GM19372 (cell line): ENCODE results near the gene RASGRF1.
"Not testable (repeated sequence)": the region's sequence is repeated elsewhere in the genome, so short reads cannot be mapped to it uniquely, and the experiment has no call there.

ENCODE experiments used
- ATAC-seq: cut with Tn5 transposase; IDR thresholded peaks from one replicate; pipeline ENCODE4 v1.9.1; 2021; ENCODE audit warnings: mild to moderate bottlenecking, low read depth, moderate library complexity; ENCODE audit not compliant: unreplicated experiment

Gene RASGRF1

GRCh38 chr15:78934655-78935023 is 155.9 kb downstream of the RASGRF1 start:
- no peak for ATAC-seq

- no peak for ATAC-seq
Observed at GRCh38 chr15:78933823-78934654, 156.5 kb downstream of the RASGRF1 start.

GRCh38 chr15:78933187-78933822 is 157.3 kb downstream of the RASGRF1 start:
- no peak for ATAC-seq

GRCh38 chr15:78932258-78932808 is 158.2 kb downstream of the RASGRF1 start:
- no peak for ATAC-seq

- no peak for ATAC-seq
Observed at GRCh38 chr15:78931439-78932257, 158.9 kb downstream of the RASGRF1 start.

- ATAC-seq = no peak
Observed at GRCh38 chr15:78930577-78931388, 159.8 kb downstream of the RASGRF1 start.

- ATAC-seq = no peak
Observed at GRCh38 chr15:78929536-78930264, 160.9 kb downstream of the RASGRF1 start.

- no peak for ATAC-seq
Observed at GRCh38 chr15:78928616-78929093, 161.9 kb downstream of the RASGRF1 start.

GRCh38 chr15:78928176-78928575 is 162.4 kb downstream of the RASGRF1 start:
- not testable (repeated sequence) for ATAC-seq

GRCh38 chr15:78927077-78927790 is 163.3 kb downstream of the RASGRF1 start:
- no peak for ATAC-seq

- no peak for ATAC-seq
Observed at GRCh38 chr15:78925956-78926743, 164.4 kb downstream of the RASGRF1 start.

GRCh38 chr15:78925076-78925624 is 165.4 kb downstream of the RASGRF1 start:
- ATAC-seq = no peak

- no peak for ATAC-seq
Observed at GRCh38 chr15:78923480-78924360, 166.9 kb downstream of the RASGRF1 start.

- no peak for ATAC-seq
Observed at GRCh38 chr15:78923015-78923414, 167.6 kb downstream of the RASGRF1 start.

GRCh38 chr15:78922527-78922926 is 168.1 kb downstream of the RASGRF1 start:
- ATAC-seq = no peak

GRCh38 chr15:78921940-78922339 is 168.6 kb downstream of the RASGRF1 start:
- no peak for ATAC-seq

GRCh38 chr15:78921517-78921916 is 169.1 kb downstream of the RASGRF1 start:
- no peak for ATAC-seq
